Transverse colon (tissue), 4 donors: ENCODE results near the gene TEDC1. TPM values are rescaled to one million over a fixed set of nuclear protein-coding genes. Genes with fewer than 3 reads are reported as not detected.

ENCODE experiments used
- DNase-seq: peaks from one replicate; pipeline ENCODE4 v3.0.0-alpha.2; 2019
- H3K27ac ChIP-seq, 4 donors: fragments of 200-600 bp; sonication (generic); 2 replicates each; pipeline ENCODE4 v1.5.1; 2016 to 2018; ENCODE audit warnings: inconsistent platforms in 4 of 4
- H3K27me3 ChIP-seq: fragments of 200-600 bp; sonication (generic); 2 replicates; pipeline ENCODE4 v1.5.1; 2017; ENCODE audit warnings: inconsistent platforms
- H3K36me3 ChIP-seq, 4 donors: fragments of 200-600 bp; sonication (generic); 2 replicates each; pipeline ENCODE4 v1.5.1; 2017 to 2019; ENCODE audit warnings: inconsistent platforms in 4 of 4
- H3K4me1 ChIP-seq, 4 donors: fragments of 200-600 bp; sonication (generic); 2 replicates each; pipeline ENCODE4 v1.5.1; 2017 to 2020; ENCODE audit warnings: inconsistent platforms in 4 of 4
- H3K4me3 ChIP-seq, 4 donors: fragments of 200-600 bp; sonication (generic); 1 replicate in 1 of 4; 2 replicates in 3 of 4; pipeline versions ENCODE4 v1.5.1 to v1.6.1; 2017 to 2019; ENCODE audit warnings: inconsistent platforms in 4 of 4
- H3K9me3 ChIP-seq, 2 donors: fragments of 200-600 bp; sonication (generic); 2 replicates each; pipeline ENCODE4 v1.5.1; 2017 to 2019; ENCODE audit warnings: inconsistent platforms in 2 of 2
- CTCF ChIP-seq, 5 experiments: fragments of 200-600 bp in 3 of 5; fragments of 450-650 bp in 2 of 5; sonication (generic) in 3 of 5; IDR thresholded peaks; 1 replicate in 2 of 5; 2 replicates in 3 of 5; pipeline ENCODE4 v1.5.1; 2016 to 2017; ENCODE audit warnings: antibody characterized with exemption in 5 of 5, inconsistent platforms in 3 of 5, mild to moderate bottlenecking in 2 of 5, moderate library complexity in 1 of 5
- EP300 ChIP-seq: sonication (generic); formaldehyde crosslinking; IDR thresholded peaks from one replicate; pipeline ENCODE4 v1.6.1; 2017; ENCODE audit warnings: antibody characterized with exemption, low read depth
- POLR2A ChIP-seq: fragments of 450-650 bp; IDR thresholded peaks from one replicate; pipeline ENCODE4 v1.6.1; 2016; ENCODE audit warnings: antibody characterized with exemption, mild to moderate bottlenecking, moderate library complexity
- POLR2AphosphoS5 ChIP-seq, 3 donors: sonication (generic); formaldehyde crosslinking; IDR thresholded peaks; one replicate each; pipeline ENCODE4 v1.6.1; 2016; ENCODE audit warnings: antibody characterized with exemption in 3 of 3
- WGBS, 2 donors: methylation state at CpG; one replicate each; pipeline ENCODE4 v1.1.5; 2018; ENCODE audit warnings: low coverage in 1 of 2; 5-methylcytosine and 5-hydroxymethylcytosine counted together
- in situ Hi-C, 4 donors: fragments of 200-750 bp; cut with MboI; loops; one replicate each; pipeline versions ENCODE4 v1.15.0 to v1.15.1; 2017; ENCODE audit warnings: low sequenced_read_pairs in 3 of 4, low pct_ligation_motif_present in 1 of 4, low pct_unique_long_range_greater_than_20kb in 1 of 4
- intact Hi-C: fragments of 100-400 bp; cut with DNase I; formaldehyde crosslinking; loops from one replicate; pipeline ENCODE4 v1.15.1; 2023; ENCODE audit warnings: low total_unique reads
- total RNA-seq, 4 donors: library from RNA; depleted of rRNA; stranded (reverse); fragments of >200 nt; gene quantifications; one replicate each; pipeline ENCODE4 v1.1.0, GENCODE V29; 2016

Gene TEDC1
- total RNA-seq, 4 donors from 2014 or later, result 10.8 to 52.9 (median 29.5) TPM

GRCh38 chr14:105497671-105498429, 6.8 kb downstream of the TEDC1 start:
- Histone ChIP-seq H3K4me1 (no peaks in the 10 kb centered on the region), H3K9me3 (no peaks in the 10 kb centered on the region), H3K27me3 (no peaks in the 10 kb centered on the region), H3K4me3 (no peak overlapping the region), H3K27ac (no peak overlapping the region), H3K36me3 (no peaks in the 10 kb centered on the region)
- in situ Hi-C loops (no loop called here), intact Hi-C loops (no loop called here)
- no peak for TF ChIP-seq EP300
- TF ChIP-seq POLR2AphosphoS5 (IDR thresholded peaks at IDR 0.05), result no peak
- no peak for TF ChIP-seq CTCF (IDR thresholded peaks at IDR 0.05)
- TF ChIP-seq POLR2A, result no peak
- 93% methylated on average over 3 to 31 of the region's 31 CpGs for WGBS, 2 donors
- DNase-seq, result no peak

GRCh38 chr14:105498430-105499255, 7.6 kb downstream of the TEDC1 start:
- DNase-seq, result no peak
- H3K9me3 ChIP-seq, result no peaks in the 10 kb centered on the region
- no peaks in the 10 kb centered on the region for H3K27me3 ChIP-seq
- H3K36me3 ChIP-seq, result no peaks in the 10 kb centered on the region
- TF ChIP-seq EP300 (no peak), POLR2A (no peak), CTCF (IDR thresholded peaks at IDR 0.05) (no peak), POLR2AphosphoS5 (IDR thresholded peaks at IDR 0.05) (no peak)
- H3K4me3 ChIP-seq, result no peak overlapping the region
- WGBS, 2 donors, result 94% methylated on average over 28 of the region's 36 CpGs; no CpG with 5 or more reads in 1 of the 2 donors
- H3K27ac ChIP-seq, result no peak overlapping the region
- intact Hi-C loops (no loop called here), in situ Hi-C loops (no loop called here)
- no peaks in the 10 kb centered on the region for H3K4me1 ChIP-seq

- no peak for DNase-seq
- H3K36me3 ChIP-seq, result no peaks in the 10 kb centered on the region
- H3K27me3 ChIP-seq, result no peaks in the 10 kb centered on the region
- no peaks in the 10 kb centered on the region for H3K9me3 ChIP-seq
- no peak overlapping the region for H3K4me3 ChIP-seq
- TF ChIP-seq EP300, result no peak
- no peak for TF ChIP-seq CTCF (IDR thresholded peaks at IDR 0.05)
- TF ChIP-seq POLR2A, result no peak
- TF ChIP-seq POLR2AphosphoS5 (IDR thresholded peaks at IDR 0.05), result no peak
- intact Hi-C loops (no loop called here), in situ Hi-C loops (no loop called here)
- H3K4me1 ChIP-seq, result no peaks in the 10 kb centered on the region
- 90% methylated on average over 17 of the region's 27 CpGs; no CpG with 5 or more reads in 1 of the 2 donors for WGBS, 2 donors
- no peak overlapping the region for H3K27ac ChIP-seq
These were observed 8.4 kb downstream of the TEDC1 start for GRCh38 chr14:105499256-105500035.
